Measurements from ENCODE around the gene MYH9.
"Not testable (repeated sequence)": the region's sequence is repeated elsewhere in the genome, so short reads cannot be mapped to it uniquely, and the experiment has no call there.

Gene MYH9

DNA sequence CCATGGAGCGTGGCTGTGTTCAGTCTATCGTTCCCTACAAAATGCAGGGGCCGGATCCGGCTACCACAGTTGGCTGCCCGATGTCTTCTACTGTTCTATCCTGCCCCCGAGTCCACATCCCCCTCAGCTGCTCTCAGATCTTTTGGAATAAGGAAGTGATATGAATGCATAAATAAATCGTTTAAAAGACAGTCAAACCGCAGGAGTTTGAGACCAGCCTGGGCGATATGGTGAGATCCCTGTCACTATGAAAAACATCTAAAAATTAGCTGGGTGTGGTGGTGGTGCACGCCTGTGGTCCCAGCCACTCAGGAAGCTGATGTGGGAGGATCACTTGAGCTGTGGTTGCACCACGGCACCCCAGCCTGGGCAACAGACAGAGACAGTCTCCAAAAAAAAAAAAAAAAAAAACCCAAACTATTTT, 97.8 kb downstream of the MYH9 start:
- DNase-seq, result not testable (repeated sequence)

GRCh38 chr22:36289406-36289870, 98.3 kb downstream of the MYH9 start:
- DNase-seq, result no peak

DNA sequence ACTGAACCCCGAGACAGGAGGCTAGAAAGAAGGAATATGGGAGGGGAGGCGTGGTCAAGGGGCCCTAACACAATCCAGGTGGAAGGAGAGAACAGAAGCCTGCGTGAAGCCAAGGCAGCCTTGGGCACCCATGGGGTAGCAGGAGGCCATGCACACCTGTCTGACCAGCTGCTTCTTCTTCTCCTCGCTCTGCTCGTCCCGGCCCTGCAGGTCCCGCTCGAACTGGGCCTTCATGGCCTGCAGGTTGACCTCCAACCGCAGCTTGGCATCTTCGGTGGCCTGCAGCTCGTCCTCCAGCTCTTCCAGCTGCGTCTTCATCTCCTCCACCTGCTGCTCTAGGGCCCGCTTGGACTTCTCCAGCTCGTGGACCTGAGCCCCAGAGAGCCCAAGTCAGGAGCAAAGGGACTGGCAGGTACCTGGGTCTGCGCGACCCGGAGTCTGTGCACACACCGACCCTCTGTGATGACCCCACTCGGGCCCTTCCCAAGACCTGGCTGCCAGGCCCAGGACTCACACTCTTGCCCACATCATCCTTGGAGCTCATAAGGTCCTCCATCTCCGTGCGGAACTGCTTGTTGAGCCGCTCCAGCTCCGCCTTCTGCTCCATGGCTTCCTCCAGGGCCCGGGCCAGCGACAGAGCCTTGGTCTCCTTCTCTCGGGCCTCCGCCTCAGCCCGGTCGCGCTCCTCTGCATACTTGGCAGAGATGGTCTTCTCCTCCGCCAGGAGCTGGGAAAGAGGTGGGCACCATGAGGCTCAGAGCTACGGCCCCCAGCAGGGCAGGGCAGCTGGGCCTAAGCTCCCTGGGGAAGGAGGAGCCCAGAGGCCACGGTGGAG, 99.0 kb downstream of the MYH9 start:
- DNase-seq, result no peak

DNA sequence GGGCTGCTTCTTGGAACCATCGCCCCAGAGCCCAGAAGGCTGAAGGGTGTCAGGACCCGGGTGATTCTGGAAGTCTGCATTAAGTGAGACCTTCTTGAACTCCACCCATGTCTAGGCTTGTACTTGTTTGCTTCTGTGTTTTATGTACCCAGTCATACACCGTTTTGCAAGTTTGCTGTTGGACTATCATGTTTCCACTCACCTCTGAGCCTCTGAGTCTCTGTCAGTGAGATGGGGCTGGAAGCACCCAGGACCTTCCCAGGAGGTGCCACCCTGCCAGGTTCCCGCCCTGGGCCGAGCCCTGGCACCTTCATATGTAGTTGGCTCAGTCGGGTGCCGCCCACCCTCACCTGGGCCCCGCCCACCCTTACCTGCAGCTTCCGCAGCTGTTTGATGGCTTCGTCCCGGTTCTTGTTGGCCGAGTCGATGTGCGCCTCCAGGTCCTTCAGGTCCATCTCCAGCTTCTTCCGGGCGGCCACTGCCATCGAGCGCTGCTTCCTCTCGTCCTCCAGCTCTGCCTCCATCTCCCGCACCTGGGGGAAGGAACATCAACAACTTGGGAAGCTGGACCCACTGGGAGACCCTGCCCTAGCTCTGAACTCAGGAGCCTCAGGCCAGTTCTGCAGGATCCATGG, 99.8 kb downstream of the MYH9 start:
- DNase-seq, result no peak

DNA sequence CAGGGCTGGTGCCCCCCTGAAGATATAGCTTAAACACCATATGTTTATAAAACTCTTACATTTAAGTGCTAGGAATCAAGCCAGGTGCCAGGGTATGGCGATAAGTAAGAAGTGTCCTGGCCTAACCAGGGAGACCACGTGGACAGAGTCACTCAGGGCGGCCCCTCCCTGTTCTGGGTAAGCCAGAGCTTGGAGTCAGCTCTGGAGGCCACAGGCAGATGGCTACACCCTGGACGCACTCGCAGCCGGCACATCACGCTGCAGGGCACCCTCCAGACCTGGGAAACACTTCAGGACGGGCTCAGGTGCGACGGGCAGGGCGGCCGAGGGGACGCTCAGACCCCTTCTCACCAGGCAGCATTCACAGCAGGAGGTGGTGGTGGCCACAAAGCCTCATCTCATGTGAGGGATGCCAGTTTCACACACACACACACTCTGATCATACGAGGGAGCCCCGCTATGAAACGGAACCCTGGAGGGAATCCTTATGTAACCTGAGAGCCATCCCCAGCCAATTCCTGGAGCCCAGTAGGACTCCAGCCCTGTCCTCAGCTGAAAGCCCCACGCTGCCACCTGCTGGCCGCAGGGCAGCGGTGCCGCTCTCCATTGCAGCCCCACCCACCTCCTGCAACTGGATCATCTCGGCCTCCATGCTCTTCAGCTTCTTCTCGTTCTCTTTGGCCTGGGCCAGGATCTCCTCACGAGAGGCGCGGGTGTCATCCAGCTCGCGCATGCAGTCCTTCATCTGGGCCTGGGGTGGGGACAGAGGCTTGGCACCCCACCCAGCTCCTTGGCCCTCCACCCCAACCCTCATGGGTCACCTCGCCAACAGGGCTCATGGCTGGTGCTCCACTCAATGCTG, 101.4 kb downstream of the MYH9 start:
- DNase-seq, result peak; percentile 61 to 69

DNA sequence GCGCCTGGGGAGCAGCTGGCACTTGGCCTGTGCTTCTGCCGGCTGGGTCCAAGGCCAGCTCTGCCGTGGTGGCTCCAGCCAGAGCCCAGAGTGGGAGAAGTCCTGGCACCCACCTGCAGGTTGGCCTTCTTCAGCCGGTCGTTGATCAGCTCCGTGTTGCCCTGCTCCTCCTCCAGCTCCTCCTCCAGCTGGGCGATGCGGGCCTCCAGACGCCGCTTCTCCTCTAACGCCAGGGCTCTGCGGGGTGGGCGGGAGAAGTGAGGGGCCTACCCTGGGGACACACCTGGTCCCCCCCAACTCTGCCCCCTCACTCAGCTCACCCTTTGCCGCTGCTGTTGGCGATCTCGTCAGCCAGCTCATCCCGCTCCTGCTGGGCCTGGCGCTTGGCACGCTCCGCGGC, 102.2 kb downstream of the MYH9 start:
- no peak for DNase-seq

DNA sequence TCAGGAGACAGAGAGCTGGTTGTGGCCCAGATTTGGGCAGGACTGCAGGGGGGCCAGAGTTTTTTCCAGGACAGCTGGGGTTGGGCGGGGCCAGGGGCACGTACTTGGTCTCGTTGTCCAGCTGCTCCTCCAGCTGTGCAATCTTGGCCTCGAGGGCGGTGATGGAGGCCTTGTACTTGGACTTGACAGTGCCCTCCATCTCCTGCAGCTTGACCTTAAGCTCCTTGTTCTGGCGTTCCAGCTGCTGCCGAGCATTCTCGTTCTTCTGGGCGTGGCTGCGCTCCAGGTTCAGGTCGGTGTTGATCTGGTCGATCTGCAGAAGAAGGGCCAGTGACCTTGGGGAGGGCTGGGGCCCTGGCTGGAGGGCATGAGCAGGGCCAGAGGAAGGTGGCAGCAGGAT, 102.8 kb downstream of the MYH9 start:
- DNase-seq, result no peak

- no peak for DNase-seq
Measured at GRCh38 chr22:36284171-36284571, 103.6 kb downstream of the MYH9 start.

GRCh38 chr22:36282328-36282831, 105.4 kb downstream of the MYH9 start:
- no peak for DNase-seq

DNA sequence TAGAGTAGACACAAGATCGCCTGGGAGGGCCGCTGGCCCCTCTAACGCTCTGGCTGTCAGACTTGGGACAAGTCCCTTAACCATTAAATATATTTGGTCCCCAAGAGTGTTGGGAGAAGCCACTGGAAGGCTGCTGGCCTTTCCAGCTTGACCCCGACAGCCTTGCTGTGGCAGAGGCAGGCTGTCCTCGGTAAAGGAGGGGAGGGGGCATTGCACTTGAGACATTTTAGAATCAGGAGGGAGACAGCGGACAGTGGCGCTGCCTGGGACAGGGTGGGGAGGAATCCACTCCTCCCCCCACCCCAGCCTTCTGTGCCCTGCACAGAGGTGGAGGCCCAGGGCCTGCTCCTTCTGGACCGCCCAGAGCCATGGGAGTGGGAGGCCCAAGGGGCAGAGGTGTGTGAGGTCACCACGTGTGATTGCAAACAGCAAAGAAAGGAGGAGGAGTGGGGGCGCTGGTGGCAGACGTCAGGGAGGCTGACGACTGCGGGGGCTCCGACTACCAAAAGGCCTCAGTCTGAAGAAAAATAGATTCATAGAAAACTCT, 105.9 kb downstream of the MYH9 start:
- DNase-seq, result no peak

GRCh38 chr22:36280379-36280778, 107.4 kb downstream of the MYH9 start:
- DNase-seq, result no peak

DNA sequence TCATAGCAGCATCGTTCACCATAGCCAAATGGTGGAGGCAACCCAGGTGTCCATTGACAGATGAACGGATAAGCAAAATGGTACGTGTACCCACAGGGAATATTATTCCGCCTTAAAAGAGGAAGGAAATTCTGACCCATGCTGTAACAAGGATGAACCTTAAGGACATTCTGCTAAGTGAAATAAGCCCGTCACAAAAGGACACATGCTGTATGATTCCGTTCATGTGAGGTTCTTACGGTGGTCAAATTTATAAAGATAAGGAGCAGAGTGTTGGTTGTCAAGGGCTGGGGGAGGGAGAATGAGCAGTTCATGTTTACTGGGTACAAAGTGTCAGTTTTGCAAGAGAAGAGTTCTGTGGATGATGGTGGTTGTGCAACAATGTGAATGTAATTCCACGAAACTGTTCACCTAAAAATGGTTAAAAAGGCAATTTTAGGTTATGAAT, 108.5 kb downstream of the MYH9 start:
- DNase-seq, result no peak

DNA sequence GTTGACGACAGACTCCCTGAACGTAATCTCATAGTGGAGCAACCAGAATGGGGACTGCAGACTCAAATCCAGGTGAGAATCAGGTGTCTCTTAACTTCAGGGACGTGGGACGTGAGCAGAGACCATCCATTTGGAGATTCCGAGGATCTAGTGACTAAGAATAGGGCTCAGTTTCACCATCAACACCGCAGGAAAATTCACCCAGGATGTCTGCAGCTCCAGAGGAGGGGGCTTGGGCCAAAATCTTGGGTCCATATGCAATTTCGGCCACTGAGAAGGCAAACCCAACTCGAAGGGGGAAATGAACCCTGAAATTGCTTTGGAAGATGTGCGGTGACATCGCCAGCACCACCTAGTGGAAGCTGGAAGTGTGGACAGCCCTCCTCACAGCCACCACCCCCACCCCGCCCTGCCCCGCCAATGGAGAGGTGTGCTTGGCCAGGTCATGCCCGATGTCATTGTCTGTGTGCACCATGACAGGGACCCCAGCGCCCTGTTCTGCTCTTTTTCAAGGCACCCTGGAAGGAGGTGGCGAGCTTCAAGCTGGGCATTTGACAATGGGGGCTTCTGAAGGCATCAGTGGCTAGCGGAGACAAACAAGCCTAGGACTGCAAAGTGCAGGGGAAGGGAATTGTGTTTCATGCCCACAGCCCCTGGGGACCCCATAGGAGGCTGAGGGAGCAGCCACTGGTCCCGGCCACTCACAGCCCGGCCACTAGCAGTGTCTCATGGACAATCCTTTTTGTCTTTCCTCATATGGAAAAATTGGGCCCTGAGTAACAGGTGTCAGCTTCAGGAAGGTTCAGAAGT, 110.1 kb downstream of the MYH9 start:
- DNase-seq, result peak; percentile 61 to 66

DNA sequence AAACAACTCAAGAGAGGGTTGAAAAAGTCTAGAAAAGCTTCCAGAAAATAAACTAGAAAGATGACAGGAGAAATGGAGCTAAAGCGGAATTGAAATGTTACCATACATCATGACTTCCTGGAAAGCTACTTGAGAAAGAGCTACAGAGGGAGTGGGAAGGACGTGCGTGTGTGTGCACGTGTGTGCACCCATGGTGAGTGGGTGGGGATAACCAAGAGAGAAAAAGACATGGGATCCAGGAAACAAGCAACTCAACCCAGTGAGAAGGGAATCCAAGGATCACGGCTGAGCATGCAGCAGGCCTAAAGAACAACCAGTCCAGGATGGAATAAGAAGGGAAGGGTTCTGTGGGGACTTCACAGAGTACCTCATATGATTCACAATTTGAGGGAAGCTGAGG, 113.2 kb downstream of the MYH9 start:
- DNase-seq, result no peak

DNA sequence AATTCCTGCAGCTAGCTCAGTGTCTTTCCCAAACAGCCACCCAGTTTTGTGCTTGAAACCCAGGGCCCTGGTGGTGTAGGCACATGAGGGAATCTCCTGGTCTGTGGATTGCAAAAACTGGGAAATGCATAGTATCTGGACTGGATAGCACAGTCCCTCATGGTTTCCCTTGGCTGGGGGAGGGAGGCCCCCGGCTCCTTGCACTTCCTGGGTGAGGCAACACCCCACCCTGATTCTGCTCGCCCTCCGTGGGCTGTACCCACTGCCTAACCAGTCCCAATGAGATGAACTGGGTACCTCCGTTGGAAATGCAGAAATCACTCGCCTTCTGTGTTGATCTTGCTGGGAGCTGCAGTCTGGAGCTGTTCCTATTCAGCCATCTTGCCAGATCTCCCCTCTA, 115.8 kb downstream of the MYH9 start:
- not testable (repeated sequence) for DNase-seq

GRCh38 chr22:36271231-36271630, 116.5 kb downstream of the MYH9 start:
- not testable (repeated sequence) for DNase-seq

DNA sequence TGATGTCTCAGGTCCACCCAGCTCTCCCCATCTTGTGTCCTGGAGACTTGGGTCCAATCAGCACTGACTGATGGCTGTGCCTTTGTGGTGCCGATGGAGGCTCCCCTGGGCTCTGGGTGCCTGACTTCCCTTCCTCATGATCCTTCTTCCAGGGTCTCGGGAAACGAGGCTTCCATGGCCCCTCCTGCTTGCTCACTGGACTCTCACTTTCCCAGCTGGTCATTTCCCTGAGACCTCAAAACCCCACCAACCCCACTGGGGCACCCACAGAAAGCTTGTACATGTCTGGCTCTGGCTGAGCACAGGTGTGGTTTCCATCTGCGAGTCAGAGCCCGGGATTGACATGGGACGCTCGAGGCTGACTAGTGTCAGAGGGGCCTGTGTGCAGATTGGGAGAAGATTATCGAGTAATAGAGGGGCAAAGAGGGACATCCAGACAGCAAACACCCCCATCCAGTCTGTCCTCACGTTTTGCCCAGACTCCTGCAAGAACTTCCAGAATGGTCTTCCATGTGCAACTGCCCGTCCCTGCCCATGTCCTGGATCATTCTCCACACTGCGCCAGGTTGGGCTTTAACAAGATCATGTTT, 119.8 kb downstream of the MYH9 start:
- no peak for DNase-seq

- DNase-seq, result no peak
Measured at GRCh38 chr22:36267058-36267457, 120.7 kb downstream of the MYH9 start.

- DNase-seq, result not testable (repeated sequence)
Measured at GRCh38 chr22:36263886-36264664, 123.7 kb downstream of the MYH9 start.

DNA sequence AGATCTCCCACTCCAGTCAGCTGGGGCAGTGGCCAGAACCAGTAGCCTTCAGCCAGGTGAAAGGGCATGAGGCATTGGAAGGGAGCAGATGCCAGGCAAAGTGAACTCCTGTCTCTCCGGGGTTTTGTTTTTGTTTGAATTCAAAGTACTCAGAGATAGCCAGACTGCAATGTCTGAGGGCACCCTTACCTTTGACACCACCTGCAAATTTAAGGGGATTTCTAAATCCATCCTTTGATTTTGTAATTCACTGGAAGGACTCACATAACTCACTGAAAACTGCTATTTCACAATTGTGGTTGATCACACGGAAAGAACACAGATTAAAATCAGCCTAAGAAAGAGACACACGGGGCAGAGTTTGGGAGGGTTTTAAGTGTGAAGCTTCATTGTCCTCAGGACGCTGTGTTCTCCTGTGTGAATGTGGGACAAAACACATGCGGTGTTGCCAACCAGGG, 124.5 kb downstream of the MYH9 start:
- not testable (repeated sequence) for DNase-seq

Data from stimulated activated CD4-positive, alpha-beta T cell treated with anti-CD3 and anti-CD28 coated beads, Interleukin-2, amount 100 ng/mL, for 48 hours (primary cell).